HS-5 (cell line): ENCODE data around the gene TLR9.

Source experiments
- DNase-seq: peaks from one replicate; pipeline ENCODE4 v3.0.0-alpha.2; 2012; ENCODE audit warnings: low read depth

TLR9 gene

DNA sequence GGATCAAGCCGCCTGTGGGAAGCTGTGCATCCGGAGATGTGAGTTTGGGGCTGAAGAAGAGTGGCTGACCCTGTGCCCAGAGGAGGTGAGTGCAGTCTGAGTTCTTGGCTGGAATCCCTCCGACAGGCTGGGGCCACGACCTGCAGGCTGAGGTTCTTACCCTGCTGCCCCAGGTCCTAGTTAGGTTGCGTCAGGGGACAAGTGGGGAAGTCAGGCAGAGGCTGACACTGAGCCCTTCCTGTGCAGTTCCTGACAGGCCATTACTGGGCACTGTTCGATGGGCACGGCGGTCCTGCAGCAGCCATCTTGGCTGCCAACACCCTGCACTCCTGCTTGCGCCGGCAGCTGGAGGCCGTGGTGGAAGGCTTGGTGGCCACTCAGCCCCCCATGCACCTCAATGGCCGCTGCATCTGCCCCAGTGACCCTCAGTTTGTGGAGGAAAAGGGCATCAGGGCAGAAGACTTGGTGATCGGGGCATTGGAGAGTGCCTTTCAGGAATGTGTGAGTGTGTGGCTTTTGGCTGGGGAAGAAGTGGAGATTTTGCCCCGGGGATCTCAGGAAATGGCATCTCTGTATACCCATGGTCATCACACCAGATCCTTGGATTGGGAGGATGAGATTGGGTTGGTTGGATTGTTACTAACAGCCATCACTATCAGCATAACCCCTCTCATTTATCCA, 21.4 kb upstream of the TLR9 start:
- no peak for DNase-seq

- DNase-seq: no peak
Observed at GRCh38 chr3:52246264-52246620, 20.8 kb upstream of the TLR9 start.

DNA sequence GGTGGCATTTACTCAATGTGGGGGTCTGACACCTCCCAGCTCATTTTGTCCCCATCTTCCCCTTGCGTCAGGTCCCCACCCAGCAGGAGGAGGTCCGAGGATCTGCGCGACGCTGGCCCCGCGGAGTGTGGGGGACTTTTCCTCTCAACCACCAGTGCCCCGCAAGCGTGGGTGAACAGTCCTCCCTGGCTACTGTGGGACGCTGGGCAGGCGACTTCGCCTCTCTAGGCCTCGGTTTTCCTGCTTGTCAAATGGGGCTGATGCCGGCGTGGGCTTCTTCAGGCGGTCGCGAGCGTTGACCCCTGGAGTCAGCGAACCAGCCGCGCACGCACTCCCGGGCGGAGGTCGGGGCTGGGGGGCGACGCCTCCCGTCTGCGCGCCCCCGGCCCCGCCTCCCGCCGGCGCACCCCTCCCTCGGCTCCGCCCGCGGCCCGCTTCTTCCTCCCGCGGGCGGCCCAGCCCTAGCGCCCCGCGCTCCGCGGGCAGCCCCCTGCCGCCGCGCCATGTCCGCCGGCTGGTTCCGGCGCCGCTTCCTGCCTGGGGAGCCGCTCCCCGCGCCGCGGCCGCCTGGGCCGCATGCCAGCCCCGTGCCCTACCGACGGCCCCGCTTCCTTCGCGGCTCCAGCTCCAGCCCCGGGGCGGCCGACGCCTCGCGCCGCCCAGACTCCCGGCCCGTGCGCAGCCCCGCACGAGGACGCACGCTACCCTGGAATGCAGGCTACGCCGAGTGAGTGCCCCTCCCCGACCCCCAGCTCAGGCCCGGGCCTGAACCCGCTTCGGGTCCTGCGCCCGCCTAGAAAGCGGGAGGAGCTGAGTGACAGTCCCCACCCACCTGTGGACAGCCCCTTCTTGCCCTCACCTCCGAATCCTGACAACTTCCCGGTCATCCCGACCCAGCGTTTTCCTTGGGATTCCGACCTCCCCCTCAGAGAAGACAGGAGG, 20.1 kb upstream of the TLR9 start, which contains the start of gene PPM1M:
PPM1M (plus strand) TSS at position 438 of the 942 bp plus-strand sequence; CDS start at position 504, 66 bp downstream.
- no peak for DNase-seq

- DNase-seq: no peak
Observed at GRCh38 chr3:52243791-52244628, 18.6 kb upstream of the TLR9 start.

GRCh38 chr3:52242039-52242438, 16.6 kb upstream of the TLR9 start:
- no peak for DNase-seq

- no peak for DNase-seq
Observed at GRCh38 chr3:52240886-52241370, 15.5 kb upstream of the TLR9 start.

GRCh38 chr3:52240059-52240885, 14.8 kb upstream of the TLR9 start:
- peak; percentile 71 for DNase-seq

GRCh38 chr3:52238761-52239701, 13.6 kb upstream of the TLR9 start, which contains the start of gene TWF2:
Gene TWF2, minus strand, starts transcription at chr3:52239158. Its CDS starts 142 bp downstream, at chr3:52239016.
- no peak for DNase-seq

DNA sequence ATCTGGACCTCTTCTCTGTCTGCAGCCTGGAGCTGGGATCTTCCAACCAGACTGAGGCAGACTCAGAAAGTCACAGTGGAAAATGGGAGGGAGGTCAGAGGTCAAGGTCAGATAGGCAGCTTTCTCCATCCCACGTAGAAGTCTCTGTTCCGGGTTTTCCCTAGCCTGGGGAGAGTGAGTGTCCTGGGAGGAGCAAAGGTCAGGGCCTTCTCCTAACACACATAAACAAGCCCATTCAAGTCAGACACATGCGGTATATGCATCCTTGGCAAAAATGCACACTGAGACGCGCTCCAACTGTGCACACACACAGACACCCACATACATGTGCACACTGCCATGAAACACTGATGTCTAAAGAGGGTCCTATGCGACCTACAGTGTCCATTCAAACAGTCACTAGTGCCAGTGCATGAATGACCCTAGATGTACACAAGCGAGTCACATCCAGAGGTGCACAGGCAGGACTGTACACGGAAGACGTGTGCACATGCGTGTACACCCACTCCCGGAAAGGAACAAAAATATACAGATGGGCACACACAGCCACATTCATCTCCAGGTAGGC, 12.8 kb upstream of the TLR9 start:
- no peak for DNase-seq

DNA sequence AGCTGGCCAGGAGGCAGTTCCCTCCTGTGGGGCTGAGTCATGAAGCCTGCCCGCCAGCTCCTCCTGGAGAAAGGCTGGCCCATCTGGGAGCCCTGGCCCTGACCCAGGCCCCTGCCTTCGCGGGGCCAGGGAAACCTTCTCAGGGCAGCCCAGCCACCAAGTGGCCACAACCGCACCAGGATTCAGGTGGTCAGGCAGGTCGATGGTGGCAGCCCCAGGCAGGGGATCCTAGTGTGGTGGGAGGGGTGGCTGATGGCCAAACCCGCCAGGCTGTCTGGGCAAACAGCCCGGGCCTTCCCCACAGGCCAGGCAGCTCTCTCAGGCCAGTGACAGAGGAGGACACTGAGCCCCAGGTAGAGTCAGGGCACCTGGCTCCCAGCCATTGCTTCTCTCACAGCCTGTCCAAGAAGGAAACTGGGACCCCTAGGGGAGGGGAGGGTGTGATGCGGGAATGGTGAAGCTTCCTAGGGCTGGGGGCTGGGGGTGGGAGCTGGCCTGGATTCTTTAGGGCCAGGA, 12.3 kb upstream of the TLR9 start:
- peak; percentile 72 for DNase-seq

DNA sequence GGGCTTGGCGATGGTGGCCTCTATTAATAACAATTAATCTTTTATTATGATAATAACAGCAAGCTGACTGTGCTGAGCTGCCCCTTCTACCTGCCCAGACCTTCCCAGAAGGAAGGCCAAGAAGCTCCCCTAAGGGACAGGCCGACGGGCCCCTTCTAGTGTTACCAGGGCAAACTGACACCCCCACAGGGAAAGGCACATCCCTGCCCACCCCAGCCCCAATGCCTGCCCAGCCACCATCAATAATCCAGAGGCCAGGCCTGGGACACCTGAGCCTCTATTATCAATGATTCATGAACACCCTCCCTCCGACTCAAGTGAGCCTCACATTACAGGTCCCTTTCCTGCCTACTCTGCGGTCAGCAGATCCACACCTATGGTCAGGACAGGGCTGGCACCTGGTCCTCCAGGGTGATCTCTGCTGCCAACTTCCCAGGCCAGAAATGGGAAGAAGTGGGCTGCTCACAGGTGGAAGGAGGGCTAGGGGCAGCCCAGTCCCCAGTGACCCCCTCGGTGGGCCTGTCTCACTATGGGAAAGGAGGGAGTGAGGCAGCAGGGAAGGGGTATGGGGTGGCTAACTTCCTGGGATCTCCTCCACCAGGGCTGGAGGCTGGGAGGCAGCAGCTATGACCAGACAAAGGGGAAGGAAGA, 11.7 kb upstream of the TLR9 start:
- no peak for DNase-seq

GRCh38 chr3:52236424-52236886, 11.0 kb upstream of the TLR9 start:
- DNase-seq: no peak

DNA sequence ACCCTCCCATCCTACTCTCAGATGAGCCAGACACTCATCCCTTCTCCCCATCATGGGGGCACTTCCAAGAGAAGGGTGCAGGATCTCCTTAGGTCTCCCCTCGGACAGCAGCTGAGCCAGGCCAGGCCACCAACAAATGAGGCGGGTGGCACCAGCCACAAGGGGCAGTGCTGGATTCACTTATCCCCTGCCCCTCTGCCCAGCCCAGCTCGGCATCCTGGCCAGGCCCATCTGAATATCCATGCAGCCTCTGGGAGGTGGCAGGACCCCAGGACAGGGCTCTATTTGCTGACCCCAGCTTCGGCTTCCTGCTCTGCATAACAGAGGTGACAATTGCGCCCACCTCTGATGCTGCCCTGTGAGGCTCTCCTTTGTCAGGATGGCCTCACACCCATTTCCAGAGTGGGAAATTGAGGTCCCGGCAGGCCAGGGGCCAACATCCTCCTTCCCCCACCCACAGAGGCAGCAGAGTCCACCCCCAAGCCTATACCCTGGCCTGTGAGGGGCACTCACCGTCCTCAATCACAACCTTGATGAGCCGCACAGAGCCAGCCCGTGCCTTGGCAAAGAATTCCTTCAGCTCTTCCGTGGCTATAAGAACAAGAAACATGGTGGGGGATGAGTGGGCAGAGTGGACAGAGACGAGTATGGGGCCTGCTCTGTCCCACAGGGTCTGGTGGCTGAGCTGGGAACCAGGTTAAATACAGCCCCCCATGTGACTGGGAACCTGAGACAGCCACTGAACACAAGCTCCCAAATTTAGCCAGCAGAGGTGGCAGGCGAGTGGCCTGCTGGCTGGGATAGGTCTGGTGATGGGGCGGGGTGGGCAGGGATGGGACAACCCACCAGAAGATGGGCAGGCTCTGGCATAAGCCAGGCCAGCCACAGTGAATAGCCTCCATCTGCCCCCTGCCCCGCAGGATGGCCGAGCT, 9.3 kb upstream of the TLR9 start:
- DNase-seq: no peak

DNA sequence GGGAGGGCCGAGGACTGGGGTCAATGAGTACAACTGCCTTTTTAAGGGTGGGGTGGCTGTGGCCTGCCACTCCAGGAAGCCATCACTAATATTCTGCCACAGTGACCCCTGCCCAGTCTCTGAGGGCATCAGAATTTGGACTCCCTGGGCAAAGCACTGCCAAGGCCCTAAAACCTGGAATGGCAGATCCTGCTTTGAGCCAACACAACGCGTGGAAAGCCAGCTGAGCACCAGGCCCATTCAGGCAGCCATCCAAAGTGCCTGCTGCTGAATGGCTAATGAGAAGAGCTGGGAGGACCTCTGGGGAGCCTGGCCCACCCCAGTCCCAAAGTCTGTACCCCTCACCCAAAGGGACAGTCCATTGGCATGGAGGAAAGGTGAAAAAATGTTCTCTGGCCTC, 8.5 kb upstream of the TLR9 start:
- no peak for DNase-seq

GRCh38 chr3:52233108-52233591, 7.7 kb upstream of the TLR9 start:
- DNase-seq: no peak

DNA sequence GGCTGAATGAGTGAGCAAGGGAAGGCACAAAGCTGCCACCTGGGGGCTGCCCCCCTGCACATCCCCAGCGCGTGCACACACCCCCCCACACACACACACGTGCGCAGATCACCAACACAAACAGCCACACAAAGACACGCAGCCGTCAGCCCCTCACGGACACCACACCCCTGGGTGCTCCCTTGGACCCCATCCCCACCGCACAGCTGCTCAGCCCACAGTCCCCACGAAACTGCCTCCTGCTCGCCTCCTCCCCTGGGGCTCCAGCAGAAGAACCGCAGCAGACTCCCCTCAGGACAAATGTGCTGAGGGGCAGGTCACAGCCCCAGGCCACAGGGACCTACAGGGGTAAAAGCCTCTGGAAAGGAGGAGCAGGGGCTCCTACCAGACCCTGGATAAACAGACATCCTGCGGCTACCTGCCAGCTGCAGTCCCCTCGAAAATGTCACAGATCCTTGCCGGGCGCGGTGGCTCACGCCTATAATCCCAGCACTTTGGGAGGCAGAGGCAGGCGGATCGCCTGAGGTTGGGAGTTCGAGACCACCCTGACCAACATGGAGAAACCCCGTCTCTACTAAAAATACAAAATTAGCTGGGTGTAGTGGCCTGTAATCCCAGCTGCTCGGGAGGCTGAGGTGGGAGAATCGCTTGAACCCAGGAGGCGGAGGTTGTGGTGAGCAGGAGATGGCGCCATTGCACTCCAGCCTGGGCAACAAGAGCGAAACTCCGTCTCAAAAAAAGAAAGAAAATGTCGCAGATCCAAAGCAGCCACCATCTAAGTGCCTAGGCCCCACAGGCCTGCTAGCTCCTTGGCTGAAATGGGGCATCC, 7.0 kb upstream of the TLR9 start:
- DNase-seq: no peak
